Stimulated activated naive B cell treated with anti-CD40 and anti-IgM and Interleukin-4, amounts not matched to agents 10 μg/mL and 1 μg/mL and 100 μg/mL, for 72 hours (primary cell): Measurements from ENCODE around the gene TRMT44.

ENCODE experiments used
- ATAC-seq, 2 donors: fragments of 150-1000 bp; cut with Tn5 transposase; replicated peaks; 2 replicates each; pipeline ENCODE4 v1.10.0; 2021; ENCODE audit warnings: moderate library complexity in 1 of 2
- DNase-seq: peaks from one replicate; pipeline ENCODE4 v3.0.0; 2021
- H3K27ac Mint-ChIP-seq: one replicate; pipeline ENCODE4 v1.8.0; 2022; ENCODE audit warnings: mild to moderate bottlenecking, mixed read lengths
- H3K27me3 Mint-ChIP-seq, 2 donors: one replicate each; pipeline ENCODE4 v1.8.0; 2022; ENCODE audit warnings: mixed read lengths in 2 of 2
- H3K36me3 Mint-ChIP-seq, 2 donors: one replicate each; pipeline ENCODE4 v1.8.0; 2022; ENCODE audit warnings: mixed read lengths in 2 of 2, mild to moderate bottlenecking in 1 of 2
- H3K4me1 Mint-ChIP-seq, 2 donors: one replicate each; pipeline ENCODE4 v1.8.0; 2022; ENCODE audit warnings: mixed read lengths in 2 of 2, mild to moderate bottlenecking in 1 of 2
- H3K4me3 Mint-ChIP-seq, 2 donors: one replicate each; pipeline ENCODE4 v1.8.0; 2022; ENCODE audit warnings: mild to moderate bottlenecking in 2 of 2, mixed read lengths in 2 of 2, moderate library complexity in 1 of 2
- H3K9me3 Mint-ChIP-seq, 2 donors: one replicate each; pipeline ENCODE4 v1.8.0; 2022; ENCODE audit warnings: mixed read lengths in 2 of 2, mild to moderate bottlenecking in 1 of 2

The TRMT44 gene

GRCh38 chr4:8517946-8518345, 77.4 kb downstream of the TRMT44 start:
- Mint-ChIP-seq H3K9me3 (peaks cover 5 to 11% of the 10 kb centered on the region in 2 donors), H3K4me1 (no peaks in the 10 kb centered on the region)
- ATAC-seq, result no peak

GRCh38 chr4:8522160-8523120, 81.9 kb downstream of the TRMT44 start:
- Mint-ChIP-seq H3K9me3 (peaks cover 0 to 6% of the 10 kb centered on the region in 2 donors), H3K27me3 (peaks cover 0 to 12% of the 10 kb centered on the region in 2 donors), H3K4me3 (no peak overlapping the region), H3K27ac (no peak overlapping the region), H3K4me1 (no peaks in the 10 kb centered on the region), H3K36me3 (no peaks in the 10 kb centered on the region)
- ATAC-seq (no peak), DNase-seq (no peak)

More at GRCh38 chr4:8517946-8518345, 77.4 kb downstream of the TRMT44 start:
- H3K27me3 Mint-ChIP-seq, result peaks cover 0 to 7% of the 10 kb centered on the region in 2 donors
- no peak overlapping the region for H3K27ac Mint-ChIP-seq
- no peak for DNase-seq
- H3K4me3 Mint-ChIP-seq, result no peak overlapping the region
- H3K36me3 Mint-ChIP-seq, result peaks cover 0 to 1% of the 10 kb centered on the region in 2 donors

DNA sequence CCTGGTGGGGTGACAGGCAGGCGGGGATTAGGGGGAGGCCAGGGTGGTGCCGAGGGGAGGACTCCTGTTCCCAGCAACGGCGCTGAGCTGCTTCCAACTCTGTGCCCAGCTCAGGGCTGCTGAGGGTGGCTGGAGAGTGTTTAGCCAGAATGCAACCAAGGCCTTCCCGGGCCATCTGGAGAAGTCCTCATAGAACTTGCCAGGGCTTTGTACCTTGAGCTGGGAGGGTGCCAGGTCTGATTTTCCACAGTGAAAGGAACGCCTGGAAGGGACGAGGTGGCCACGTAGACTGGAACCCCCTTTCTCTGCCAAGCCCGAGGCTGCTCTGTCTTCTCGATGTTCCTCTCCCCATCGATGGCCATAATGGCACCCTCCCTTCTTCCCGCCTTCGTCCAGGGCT, 82.6 kb downstream of the TRMT44 start:
- no peaks in the 10 kb centered on the region for H3K4me1 Mint-ChIP-seq
- ATAC-seq, result no peak
- H3K4me3 Mint-ChIP-seq, result no peak overlapping the region
- no peaks in the 10 kb centered on the region for H3K36me3 Mint-ChIP-seq
- peaks cover 0 to 6% of the 10 kb centered on the region in 2 donors for H3K9me3 Mint-ChIP-seq
- peaks cover 0 to 12% of the 10 kb centered on the region in 2 donors for H3K27me3 Mint-ChIP-seq
- no peak overlapping the region for H3K27ac Mint-ChIP-seq
- DNase-seq, result no peak

- DNase-seq, result no peak
- H3K27me3 Mint-ChIP-seq, result peaks cover 0 to 12% of the 10 kb centered on the region in 2 donors
- H3K27ac Mint-ChIP-seq, result no peak overlapping the region
- no peaks in the 10 kb centered on the region for H3K36me3 Mint-ChIP-seq
- H3K4me1 Mint-ChIP-seq, result no peaks in the 10 kb centered on the region
- no peak overlapping the region for H3K4me3 Mint-ChIP-seq
- no peak for ATAC-seq
- peaks cover 0 to 6% of the 10 kb centered on the region in 2 donors for H3K9me3 Mint-ChIP-seq
Measured at GRCh38 chr4:8523766-8524165, 83.2 kb downstream of the TRMT44 start.

- H3K36me3 Mint-ChIP-seq, result no peaks in the 10 kb centered on the region
- no peak overlapping the region for H3K27ac Mint-ChIP-seq
- peaks cover 0 to 12% of the 10 kb centered on the region in 2 donors for H3K27me3 Mint-ChIP-seq
- DNase-seq, result no peak
- peaks cover 0 to 6% of the 10 kb centered on the region in 2 donors for H3K9me3 Mint-ChIP-seq
- H3K4me1 Mint-ChIP-seq, result no peaks in the 10 kb centered on the region
- no peak overlapping the region for H3K4me3 Mint-ChIP-seq
- ATAC-seq, result no peak
Measured at GRCh38 chr4:8524595-8525382, 84.2 kb downstream of the TRMT44 start.

GRCh38 chr4:8525383-8526120, 85.0 kb downstream of the TRMT44 start:
- peaks cover 0 to 5% of the 10 kb centered on the region in 2 donors for H3K9me3 Mint-ChIP-seq

More at GRCh38 chr4:8525383-8526120, 85.0 kb downstream of the TRMT44 start:
- Mint-ChIP-seq H3K4me3 (no peak overlapping the region), H3K27ac (no peak overlapping the region), H3K27me3 (peaks cover 0 to 12% of the 10 kb centered on the region in 2 donors), H3K36me3 (no peaks in the 10 kb centered on the region), H3K4me1 (no peaks in the 10 kb centered on the region)
- DNase-seq, result no peak
- no peak for ATAC-seq
